Breast epithelium (tissue), 3 donors: Measurements from ENCODE around the gene OPCML.

Experiments
- CTCF ChIP-seq, 3 donors: fragments of 450-650 bp; IDR thresholded peaks; one replicate each; pipeline ENCODE4 v1.5.1; 2016 to 2017; ENCODE audit warnings: antibody characterized with exemption in 3 of 3, mild to moderate bottlenecking in 3 of 3, moderate library complexity in 3 of 3
- POLR2A ChIP-seq: fragments of 450-650 bp; IDR thresholded peaks from one replicate; pipeline ENCODE4 v1.6.1; 2016; ENCODE audit warnings: antibody characterized with exemption, mild to moderate bottlenecking, moderate library complexity
- POLR2AphosphoS5 ChIP-seq, 3 donors: sonication (generic); formaldehyde crosslinking; IDR thresholded peaks; one replicate each; pipeline ENCODE4 v1.6.1; 2017; ENCODE audit warnings: antibody characterized with exemption in 3 of 3

GRCh38 chr11:133228471-133229329 is 303.6 kb downstream of the OPCML start:
- no peak for TF ChIP-seq CTCF (IDR thresholded peaks at IDR 0.05)
- TF ChIP-seq POLR2A = no peak
- no peak for TF ChIP-seq POLR2AphosphoS5 (IDR thresholded peaks at IDR 0.05)
